H1 (cell line): ENCODE data around the gene TNKS2. TPM values are rescaled to one million over a fixed set of nuclear protein-coding genes. Genes with fewer than 3 reads are reported as not detected.

ENCODE experiments used
- E2F6 ChIP-seq: IDR thresholded peaks from 2 replicates; pipeline ENCODE4 v1.6.1; 2012; ENCODE audit warnings: inconsistent platforms
- PHF8 ChIP-seq: fragments of 200-600 bp; sonication (generic); conservative IDR thresholded peaks from 2 replicates; pipeline ENCODE4 v1.7.1; 2012; ENCODE audit warnings: low read depth, mild to moderate bottlenecking, inconsistent platforms, low read length, moderate library complexity
- SIX5 ChIP-seq: IDR thresholded peaks from 2 replicates; pipeline ENCODE4 v1.6.1; 2011; ENCODE audit warnings: mild to moderate bottlenecking, low read depth, low read length
- polyA plus RNA-seq, 7 experiments: library from polyadenylated mRNA; depleted of rRNA in 3 of 7; stranded (reverse) in 5 of 7; unstranded in 2 of 7; fragments of >200 nt in 5 of 7; fragments of 200-250 nt in 2 of 7; gene quantifications; 1 replicate in 5 of 7; 2 replicates in 1 of 7; 4 replicates in 1 of 7; pipeline versions ENCODE4 v1.2.1 to v1.2.3, GENCODE V29; 2011 to 2013; ENCODE audit warnings: missing spikeins in 2 of 7, mixed read lengths in 2 of 7
- total RNA-seq: library from RNA; stranded (reverse); fragmentation: NEBNext Ultra II Directional; extraction: Animal tissue kit (Norgen Biotek cat#: 25700); gene quantifications from 2 replicates; pipeline ENCODE4 v1.2.1, GENCODE V29; 2021

TNKS2 gene
- total and polyA plus RNA-seq, 2 of the 8 experiments (the other 6 are each of a cell fraction or from before 2014, with no cell fraction given): 23.3 to 73.6 TPM

GRCh38 chr10:91771907-91772306 is 26.3 kb upstream of the TNKS2 start (continued):
- TF ChIP-seq SIX5: no peak
- no peak for TF ChIP-seq E2F6
- no peak for TF ChIP-seq PHF8
